ENCODE results near the gene TYROBP.

DNA sequence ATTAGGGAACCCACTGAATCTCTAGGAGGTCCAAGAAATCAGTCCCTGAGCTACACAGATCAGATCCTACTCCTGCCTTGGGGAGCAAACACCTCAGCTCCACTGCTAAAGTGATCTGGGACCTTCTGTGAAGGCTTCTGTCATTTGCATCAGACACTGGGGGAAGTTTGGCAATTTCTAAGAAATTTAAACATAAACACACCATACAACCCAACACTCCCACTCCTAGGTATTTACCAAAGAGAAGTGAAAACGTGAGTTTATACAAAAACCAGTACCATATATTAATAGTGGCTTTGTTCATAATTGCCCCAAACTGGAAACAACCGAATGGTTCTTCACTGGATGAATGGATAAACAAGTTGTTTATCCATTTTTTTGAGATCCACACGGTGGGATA, 7.3 kb upstream of the TYROBP start:
- TF ChIP-seq, protein P1, sequence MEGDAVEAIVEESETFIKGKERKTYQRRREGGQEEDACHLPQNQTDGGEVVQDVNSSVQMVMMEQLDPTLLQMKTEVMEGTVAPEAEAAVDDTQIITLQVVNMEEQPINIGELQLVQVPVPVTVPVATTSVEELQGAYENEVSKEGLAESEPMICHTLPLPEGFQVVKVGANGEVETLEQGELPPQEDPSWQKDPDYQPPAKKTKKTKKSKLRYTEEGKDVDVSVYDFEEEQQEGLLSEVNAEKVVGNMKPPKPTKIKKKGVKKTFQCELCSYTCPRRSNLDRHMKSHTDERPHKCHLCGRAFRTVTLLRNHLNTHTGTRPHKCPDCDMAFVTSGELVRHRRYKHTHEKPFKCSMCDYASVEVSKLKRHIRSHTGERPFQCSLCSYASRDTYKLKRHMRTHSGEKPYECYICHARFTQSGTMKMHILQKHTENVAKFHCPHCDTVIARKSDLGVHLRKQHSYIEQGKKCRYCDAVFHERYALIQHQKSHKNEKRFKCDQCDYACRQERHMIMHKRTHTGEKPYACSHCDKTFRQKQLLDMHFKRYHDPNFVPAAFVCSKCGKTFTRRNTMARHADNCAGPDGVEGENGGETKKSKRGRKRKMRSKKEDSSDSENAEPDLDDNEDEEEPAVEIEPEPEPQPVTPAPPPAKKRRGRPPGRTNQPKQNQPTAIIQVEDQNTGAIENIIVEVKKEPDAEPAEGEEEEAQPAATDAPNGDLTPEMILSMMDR (IDR thresholded peaks at IDR 0.05 in 8 of 11, conservative IDR thresholded peaks at IDR 0.05 in 3 of 11): no peak
- TF ChIP-seq POLR2A (IDR thresholded peaks at IDR 0.05) (no peak), POLR2AphosphoS5 (IDR thresholded peaks at IDR 0.05) (no peak)

Measured in spleen (tissue), 7 donors.